OCI-LY1 (cell line): ENCODE results near the gene NCDN.
A peak's percentile ranks its signal among the peaks of the same experiment; 100 is the strongest.

Source experiments
- H2AFZ ChIP-seq: fragments of 200-600 bp; sonication (generic), shearing (Covaris generic); 2 replicates; pipeline ENCODE4 v1.6.0; 2014; ENCODE audit warnings: antibody characterized with exemption, mild to moderate bottlenecking, low read length
- H3F3A ChIP-seq: fragments of 200-600 bp; sonication (generic), shearing (Covaris generic); 2 replicates; pipeline ENCODE4 v1.6.0; 2014; ENCODE audit warnings: mild to moderate bottlenecking, antibody characterized with exemption, low read length, moderate library complexity; ENCODE audit not compliant: insufficient read depth
- H3K27ac ChIP-seq: fragments of 200-600 bp; sonication (generic); 2 replicates; pipeline ENCODE4 v1.5.1; 2014; ENCODE audit warnings: low read length, mixed run types, mild to moderate bottlenecking, low read depth; ENCODE audit not compliant: poor library complexity, severe bottlenecking
- H3K27me3 ChIP-seq: fragments of 200-600 bp; sonication (generic); 2 replicates; pipeline ENCODE4 v1.6.0; 2014; ENCODE audit warnings: antibody characterized with exemption, mild to moderate bottlenecking, low read length, moderate library complexity; ENCODE audit not compliant: insufficient read depth
- H3K36me3 ChIP-seq: fragments of 200-600 bp; sonication (generic); 2 replicates; pipeline ENCODE4 v1.6.1; 2014; ENCODE audit warnings: mild to moderate bottlenecking, antibody characterized with exemption, low read length, moderate library complexity, mixed read lengths; ENCODE audit not compliant: insufficient read depth
- H3K4me1 ChIP-seq: fragments of 200-600 bp; sonication (generic); 2 replicates; pipeline ENCODE4 v1.5.1; 2014; ENCODE audit warnings: mild to moderate bottlenecking, low read length, moderate library complexity; ENCODE audit not compliant: insufficient read depth, severe bottlenecking
- H3K4me2 ChIP-seq: fragments of 200-600 bp; sonication (generic), shearing (Covaris generic); 2 replicates; pipeline ENCODE4 v1.6.1; 2014; ENCODE audit warnings: low read length
- H3K4me3 ChIP-seq: fragments of 200-600 bp; sonication (generic); 2 replicates; pipeline ENCODE4 v1.5.1; 2014; ENCODE audit warnings: low read length, low read depth, mild to moderate bottlenecking, mixed read lengths; ENCODE audit not compliant: poor library complexity, severe bottlenecking
- H3K79me2 ChIP-seq: fragments of 200-600 bp; shearing (Covaris generic); 2 replicates; pipeline ENCODE4 v1.6.1; 2016; ENCODE audit warnings: mixed run types, low read length, mixed read lengths; ENCODE audit not compliant: insufficient read depth
- H3K9ac ChIP-seq: fragments of 200-600 bp; sonication (generic), shearing (Covaris generic); 2 replicates; pipeline ENCODE4 v1.6.1; 2014; ENCODE audit warnings: mild to moderate bottlenecking, low read length, mixed read lengths
- H3K9me2 ChIP-seq: fragments of 200-600 bp; sonication (generic), shearing (Covaris generic); 2 replicates; pipeline ENCODE4 v1.6.1; 2014; ENCODE audit warnings: low read depth, mild to moderate bottlenecking, low read length, mixed read lengths
- H3K9me3 ChIP-seq: fragments of 200-600 bp; shearing (Covaris generic); 2 replicates; pipeline ENCODE4 v1.6.1; 2014; ENCODE audit warnings: low read length, mixed read lengths
- H4K20me1 ChIP-seq: fragments of 200-600 bp; sonication (generic), shearing (Covaris generic); 2 replicates; pipeline ENCODE4 v1.6.0; 2016; ENCODE audit warnings: mild to moderate bottlenecking, low read length; ENCODE audit not compliant: insufficient read depth
- EZH2 ChIP-seq: fragments of 200-600 bp; sonication (generic), shearing (Covaris generic); IDR thresholded peaks from 2 replicates; pipeline ENCODE4 v1.8.0; 2017; ENCODE audit warnings: borderline replicate concordance, mixed run types, mild to moderate bottlenecking, antibody characterized with exemption, low read length, moderate library complexity, mixed read lengths
- TF ChIP-seq, protein P1 (sequence below): fragments of 200-600 bp; sonication (generic), shearing (Covaris generic); IDR thresholded peaks from 2 replicates; pipeline ENCODE4 v1.5.1; 2017; ENCODE audit warnings: mild to moderate bottlenecking, antibody characterized with exemption, low read length, moderate library complexity, mixed read lengths

The NCDN gene

DNA sequence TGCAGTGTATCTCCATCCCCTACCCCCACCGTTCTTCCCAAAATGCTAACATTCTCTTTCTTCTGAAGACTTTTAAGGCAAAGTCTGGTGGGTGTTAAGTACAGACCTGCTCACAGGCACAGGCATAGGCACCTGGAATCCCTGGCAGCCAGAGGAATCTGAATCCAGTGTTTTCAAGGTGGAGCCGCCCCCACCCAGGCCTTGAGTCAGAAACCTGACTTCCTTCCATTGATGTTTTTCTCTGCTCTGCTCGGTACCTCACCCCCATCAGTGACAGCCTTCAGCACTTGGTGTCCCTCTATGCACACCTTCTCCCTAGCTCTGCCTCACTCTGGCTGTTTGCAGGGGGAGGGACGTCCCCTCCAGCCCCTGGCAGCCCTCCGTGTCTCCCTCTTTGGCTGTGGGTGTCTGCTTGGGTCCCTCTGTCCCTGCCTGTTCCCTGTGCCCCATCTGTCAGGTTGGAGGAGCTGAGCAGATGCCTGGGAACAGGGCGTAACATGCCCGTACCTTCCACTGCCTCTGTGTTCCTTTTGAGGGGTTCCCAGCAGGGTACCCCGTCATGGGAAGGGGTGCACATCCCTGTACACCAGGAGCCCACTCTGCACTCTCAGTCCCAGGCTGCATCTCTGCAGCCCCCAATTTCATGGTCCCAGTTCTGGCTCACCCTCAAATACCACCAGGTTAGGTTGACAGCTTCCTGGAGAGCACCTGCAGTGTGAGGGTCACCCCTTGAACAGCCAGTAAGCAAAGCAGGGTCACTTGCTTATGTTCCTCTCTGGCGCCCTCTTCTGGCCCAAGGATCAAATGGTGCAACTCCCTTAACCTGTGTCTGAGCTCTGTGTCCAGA, 6.7 kb downstream of the NCDN start:
- H2AFZ ChIP-seq, result no peak overlapping the region
- H3K9ac ChIP-seq, result no peak overlapping the region
- no peaks in the 10 kb centered on the region for H3K9me2 ChIP-seq
- H4K20me1 ChIP-seq, result no peaks in the 10 kb centered on the region
- peaks cover 14% of the 10 kb centered on the region; the same call in 1 of the 2 replicates for H3K36me3 ChIP-seq
- no peaks in the 10 kb centered on the region for H3K27me3 ChIP-seq
- H3K27ac ChIP-seq, result no peak overlapping the region
- peaks cover 2% of the 10 kb centered on the region; the same call in 1 of the 2 replicates for H3F3A ChIP-seq
- H3K4me2 ChIP-seq, result no peak overlapping the region
- TF ChIP-seq, protein P1, sequence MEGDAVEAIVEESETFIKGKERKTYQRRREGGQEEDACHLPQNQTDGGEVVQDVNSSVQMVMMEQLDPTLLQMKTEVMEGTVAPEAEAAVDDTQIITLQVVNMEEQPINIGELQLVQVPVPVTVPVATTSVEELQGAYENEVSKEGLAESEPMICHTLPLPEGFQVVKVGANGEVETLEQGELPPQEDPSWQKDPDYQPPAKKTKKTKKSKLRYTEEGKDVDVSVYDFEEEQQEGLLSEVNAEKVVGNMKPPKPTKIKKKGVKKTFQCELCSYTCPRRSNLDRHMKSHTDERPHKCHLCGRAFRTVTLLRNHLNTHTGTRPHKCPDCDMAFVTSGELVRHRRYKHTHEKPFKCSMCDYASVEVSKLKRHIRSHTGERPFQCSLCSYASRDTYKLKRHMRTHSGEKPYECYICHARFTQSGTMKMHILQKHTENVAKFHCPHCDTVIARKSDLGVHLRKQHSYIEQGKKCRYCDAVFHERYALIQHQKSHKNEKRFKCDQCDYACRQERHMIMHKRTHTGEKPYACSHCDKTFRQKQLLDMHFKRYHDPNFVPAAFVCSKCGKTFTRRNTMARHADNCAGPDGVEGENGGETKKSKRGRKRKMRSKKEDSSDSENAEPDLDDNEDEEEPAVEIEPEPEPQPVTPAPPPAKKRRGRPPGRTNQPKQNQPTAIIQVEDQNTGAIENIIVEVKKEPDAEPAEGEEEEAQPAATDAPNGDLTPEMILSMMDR, result peak; percentile 77
- TF ChIP-seq EZH2, result no peak
- peaks cover 1% of the 10 kb centered on the region for H3K4me1 ChIP-seq
- H3K4me3 ChIP-seq, result no peak overlapping the region
- H3K9me3 ChIP-seq, result no peaks in the 10 kb centered on the region
- no peaks in the 10 kb centered on the region for H3K79me2 ChIP-seq

DNA sequence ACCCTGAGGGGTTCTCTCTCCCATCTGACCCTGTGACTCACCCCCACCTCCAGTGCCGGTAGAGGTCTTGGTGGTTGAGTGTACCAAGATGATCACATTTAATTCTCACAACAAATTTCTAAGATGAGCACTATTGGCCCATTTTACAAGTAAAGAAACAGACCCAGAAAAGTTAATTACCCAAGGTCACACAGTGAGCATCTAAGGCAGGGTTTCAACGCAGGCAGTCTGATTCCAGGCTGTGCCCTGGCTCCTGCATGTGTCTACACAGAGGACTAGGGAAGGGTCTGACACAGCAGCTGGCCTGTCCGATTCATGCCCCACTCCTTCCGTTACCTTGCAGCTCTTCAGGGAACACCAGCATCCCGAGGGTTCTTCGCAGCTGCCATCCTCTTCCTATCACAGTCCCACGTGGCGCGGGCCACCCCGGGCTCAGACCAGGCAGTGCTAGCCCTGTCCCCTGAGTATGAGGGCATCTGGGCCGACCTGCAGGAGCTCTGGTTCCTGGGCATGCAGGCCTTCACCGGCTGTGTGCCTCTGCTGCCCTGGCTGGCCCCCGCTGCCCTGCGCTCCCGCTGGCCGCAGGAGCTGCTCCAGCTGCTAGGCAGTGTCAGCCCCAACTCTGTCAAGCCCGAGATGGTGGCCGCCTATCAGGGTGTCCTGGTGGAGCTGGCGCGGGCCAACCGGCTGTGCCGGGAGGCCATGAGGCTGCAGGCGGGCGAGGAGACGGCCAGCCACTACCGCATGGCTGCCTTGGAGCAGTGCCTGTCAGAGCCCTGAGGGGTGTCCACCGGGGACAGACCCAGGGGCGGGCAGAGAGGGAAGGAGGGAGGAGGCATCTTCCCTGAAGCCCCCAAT, 7.5 kb downstream of the NCDN start:
- Histone ChIP-seq H4K20me1 (no peaks in the 10 kb centered on the region), H3K27me3 (no peaks in the 10 kb centered on the region), H3K79me2 (no peaks in the 10 kb centered on the region), H3K4me3 (no peak overlapping the region), H3K27ac (no peak overlapping the region), H3K9me3 (no peaks in the 10 kb centered on the region), H3K36me3 (peaks cover 14% of the 10 kb centered on the region; the same call in 1 of the 2 replicates), H3K9ac (no peak overlapping the region), H3K9me2 (no peaks in the 10 kb centered on the region), H3F3A (no peaks in the 10 kb centered on the region), H3K4me2 (no peak overlapping the region), H2AFZ (no peak overlapping the region), H3K4me1 (no peaks in the 10 kb centered on the region)
- no peak for TF ChIP-seq EZH2
- TF ChIP-seq, protein P1, result no peak

DNA sequence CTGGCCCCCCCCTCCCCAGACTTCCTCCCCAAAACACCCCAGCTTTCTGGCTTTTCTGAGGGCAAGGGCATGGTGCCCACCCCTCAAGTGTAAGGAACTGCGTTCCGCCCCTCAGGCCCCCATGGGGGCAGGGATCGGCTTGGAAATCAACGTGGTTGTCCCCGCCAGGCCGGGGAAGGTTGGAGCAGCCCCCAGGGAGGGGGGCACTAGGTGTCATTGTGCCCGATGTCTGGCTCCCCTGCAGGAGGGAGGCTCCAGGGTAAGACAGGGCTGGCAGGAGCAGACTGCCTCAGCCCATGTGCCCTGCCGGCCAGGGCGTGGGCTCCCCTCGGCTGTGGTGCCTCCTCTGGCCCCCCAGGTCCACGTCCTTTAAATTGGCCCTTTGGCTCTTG, 8.1 kb downstream of the NCDN start:
- no peak overlapping the region for H3K4me2 ChIP-seq
- H3F3A ChIP-seq, result no peaks in the 10 kb centered on the region
- peaks cover 14% of the 10 kb centered on the region; the same call in 1 of the 2 replicates for H3K36me3 ChIP-seq
- H2AFZ ChIP-seq, result no peak overlapping the region
- H3K79me2 ChIP-seq, result no peaks in the 10 kb centered on the region
- no peaks in the 10 kb centered on the region for H3K4me1 ChIP-seq
- no peaks in the 10 kb centered on the region for H3K27me3 ChIP-seq
- no peaks in the 10 kb centered on the region for H3K9me2 ChIP-seq
- no peak overlapping the region for H3K9ac ChIP-seq
- no peaks in the 10 kb centered on the region for H4K20me1 ChIP-seq
- H3K4me3 ChIP-seq, result no peak overlapping the region
- no peaks in the 10 kb centered on the region for H3K9me3 ChIP-seq
- no peak for TF ChIP-seq EZH2
- TF ChIP-seq, protein P1, result no peak
- no peak overlapping the region for H3K27ac ChIP-seq
